Fibroblast of the aortic adventitia (primary cell): ENCODE data around the gene REEP1. TPM values are rescaled to one million over a fixed set of nuclear protein-coding genes. Genes with fewer than 3 reads are reported as not detected.

ENCODE experiments used
- DNase-seq: peaks from one replicate; pipeline ENCODE4 v3.0.0-alpha.2; 2010; ENCODE audit warnings: low read depth
- H3K4me3 ChIP-seq: 2 replicates; pipeline ENCODE4 v1.5.1; 2011; ENCODE audit warnings: low read depth, mild to moderate bottlenecking, control low read depth, low read length, moderate library complexity
- total RNA-seq: library from RNA; depleted of rRNA; stranded (reverse); fragments of >200 nt; gene quantifications from 2 replicates; pipeline ENCODE4 v1.2.3, GENCODE V29; 2012; ENCODE audit warnings: low replicate concordance
- TF ChIP-seq, protein P1 (sequence below): IDR thresholded peaks from 2 replicates; pipeline ENCODE4 v1.5.1; 2011; ENCODE audit warnings: mild to moderate bottlenecking, low read length, control low read depth, inconsistent platforms; ENCODE audit not compliant: insufficient read depth

REEP1 gene
- total RNA-seq, 1 donor, result 0.27 TPM

DNA sequence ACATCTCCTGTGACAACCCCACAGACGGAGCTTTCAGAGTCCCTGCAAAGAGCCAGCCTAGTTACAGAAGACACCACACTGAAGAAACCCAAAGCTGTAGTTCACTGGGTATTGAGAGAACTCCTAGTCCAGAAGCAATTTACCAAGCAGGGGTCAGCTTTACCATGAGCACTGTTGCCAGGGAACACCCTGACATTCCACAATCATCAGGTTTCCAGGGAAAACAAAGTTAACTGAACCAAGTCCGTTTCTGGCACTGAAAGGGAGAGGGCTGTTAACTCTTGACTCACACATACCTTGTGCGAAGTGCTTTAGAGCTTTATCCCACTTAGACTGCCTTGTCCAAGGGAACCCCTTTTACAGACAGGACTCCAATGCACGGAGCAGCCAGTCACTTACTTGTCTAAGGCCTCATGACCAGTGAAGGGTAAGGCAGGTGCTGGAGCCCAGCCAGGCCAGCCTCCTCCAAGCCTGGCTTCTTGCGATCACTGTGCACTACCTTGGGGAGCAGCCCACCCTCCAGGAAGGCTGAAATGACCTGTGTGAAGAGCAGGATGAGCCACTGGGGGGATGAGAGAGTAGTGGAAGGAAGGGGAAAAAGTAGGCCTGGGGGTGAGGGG lies 53.9 kb downstream of the REEP1 start:
- DNase-seq, result no peak
- TF ChIP-seq, protein P1, sequence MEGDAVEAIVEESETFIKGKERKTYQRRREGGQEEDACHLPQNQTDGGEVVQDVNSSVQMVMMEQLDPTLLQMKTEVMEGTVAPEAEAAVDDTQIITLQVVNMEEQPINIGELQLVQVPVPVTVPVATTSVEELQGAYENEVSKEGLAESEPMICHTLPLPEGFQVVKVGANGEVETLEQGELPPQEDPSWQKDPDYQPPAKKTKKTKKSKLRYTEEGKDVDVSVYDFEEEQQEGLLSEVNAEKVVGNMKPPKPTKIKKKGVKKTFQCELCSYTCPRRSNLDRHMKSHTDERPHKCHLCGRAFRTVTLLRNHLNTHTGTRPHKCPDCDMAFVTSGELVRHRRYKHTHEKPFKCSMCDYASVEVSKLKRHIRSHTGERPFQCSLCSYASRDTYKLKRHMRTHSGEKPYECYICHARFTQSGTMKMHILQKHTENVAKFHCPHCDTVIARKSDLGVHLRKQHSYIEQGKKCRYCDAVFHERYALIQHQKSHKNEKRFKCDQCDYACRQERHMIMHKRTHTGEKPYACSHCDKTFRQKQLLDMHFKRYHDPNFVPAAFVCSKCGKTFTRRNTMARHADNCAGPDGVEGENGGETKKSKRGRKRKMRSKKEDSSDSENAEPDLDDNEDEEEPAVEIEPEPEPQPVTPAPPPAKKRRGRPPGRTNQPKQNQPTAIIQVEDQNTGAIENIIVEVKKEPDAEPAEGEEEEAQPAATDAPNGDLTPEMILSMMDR, result no peak
- no peak overlapping the region for H3K4me3 ChIP-seq

DNA sequence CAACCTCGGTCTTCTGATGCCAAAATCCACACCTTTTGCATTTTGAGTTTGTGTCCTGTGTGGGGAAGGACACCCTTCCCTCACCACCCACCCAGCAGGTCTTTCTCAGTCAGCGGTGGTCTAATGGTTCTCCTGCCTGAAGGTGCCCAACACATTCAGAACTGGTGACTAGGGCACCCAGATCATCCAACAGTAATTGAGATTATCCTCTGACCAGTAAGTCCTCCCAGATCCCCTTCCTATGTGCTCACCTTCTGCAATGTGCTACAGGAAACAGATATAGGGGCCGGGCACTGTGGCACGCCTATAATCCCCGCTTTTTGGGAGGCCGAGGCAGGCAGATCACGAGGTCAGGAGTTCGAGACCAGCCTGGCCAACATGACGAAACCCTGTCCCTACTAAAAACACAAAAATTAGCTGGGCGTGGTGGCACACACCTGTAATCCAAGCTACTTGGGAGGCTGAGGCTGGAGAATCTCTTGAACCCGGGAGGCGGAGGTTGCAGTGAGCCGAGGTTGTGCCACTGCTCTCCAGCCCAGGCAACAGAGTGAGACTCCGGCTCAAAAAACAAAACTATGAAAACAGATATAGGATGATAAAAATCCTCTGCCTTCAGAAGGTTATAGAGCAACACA lies 56.2 kb downstream of the REEP1 start:
- TF ChIP-seq, protein P1, result no peak
- no peak overlapping the region for H3K4me3 ChIP-seq
- DNase-seq, result no peak

DNA sequence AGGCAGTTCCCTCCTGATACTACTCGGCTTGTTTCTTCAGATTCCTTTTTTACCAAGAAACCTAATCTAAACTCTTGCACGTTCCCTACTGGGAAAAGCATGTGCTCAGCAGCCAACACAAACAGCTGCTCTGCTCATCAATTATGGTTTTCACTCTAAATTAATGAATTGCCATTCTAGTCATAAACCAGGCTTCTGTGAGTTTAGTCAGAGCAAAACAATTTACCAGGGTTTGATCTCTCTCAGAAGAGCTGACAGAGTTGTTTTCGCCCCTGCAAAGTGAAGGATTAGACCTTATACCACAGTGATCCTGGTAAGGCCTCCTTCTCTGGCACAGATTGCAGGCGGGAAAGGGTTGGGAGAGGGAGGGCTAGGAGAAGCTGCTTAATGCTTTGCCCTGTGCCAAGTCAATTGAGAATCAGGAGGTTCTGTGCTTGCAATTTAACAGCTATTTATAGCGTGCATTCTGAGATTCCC lies 57.2 kb downstream of the REEP1 start:
- no peak overlapping the region for H3K4me3 ChIP-seq
- DNase-seq, result peak; percentile 33
- TF ChIP-seq, protein P1, result no peak

DNA sequence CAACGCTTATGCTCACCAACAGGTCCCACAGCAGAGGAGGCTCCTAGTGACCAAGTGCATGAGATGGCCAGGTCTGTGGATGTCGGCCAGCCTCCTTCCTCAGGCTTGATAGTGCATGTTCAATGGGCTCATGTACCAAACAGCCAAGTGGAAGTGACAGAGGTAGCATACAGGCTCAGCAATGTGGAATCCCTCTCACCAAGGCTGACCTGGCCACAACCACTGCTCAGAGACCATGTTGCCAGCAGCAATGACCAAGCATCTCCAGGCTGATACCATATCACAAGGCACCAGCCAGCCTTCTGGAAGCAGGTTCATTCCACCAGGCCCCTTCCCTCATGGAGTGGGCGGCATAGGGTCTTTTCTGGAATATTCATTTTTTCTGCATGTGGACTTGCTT lies 61.5 kb downstream of the REEP1 start:
- no peak overlapping the region for H3K4me3 ChIP-seq

DNA sequence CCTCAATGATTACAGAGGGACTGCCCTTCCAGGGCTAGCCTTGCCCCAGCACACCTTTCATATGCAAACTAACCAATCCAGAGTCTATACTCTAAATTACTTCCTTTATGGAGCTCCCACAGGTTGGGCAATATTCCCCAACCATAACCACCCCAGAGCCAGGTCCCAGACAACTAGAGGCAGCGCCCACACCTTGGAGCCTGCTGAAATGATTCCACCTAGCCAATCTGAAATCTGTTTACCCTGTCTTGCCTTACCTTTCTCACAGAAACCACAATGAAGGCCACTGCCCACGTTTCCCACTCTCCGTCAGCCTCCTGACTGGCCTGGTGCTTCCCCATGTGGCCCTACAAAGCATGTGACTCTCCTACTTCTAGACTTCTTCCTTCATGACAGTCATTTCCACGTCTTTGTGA lies 62.0 kb downstream of the REEP1 start:
- no peak overlapping the region for H3K4me3 ChIP-seq
- no peak for DNase-seq
- TF ChIP-seq, protein P1, result no peak

More for the DNA sequence above, 61.5 kb downstream of the REEP1 start:
- TF ChIP-seq, protein P1, result no peak
- no peak for DNase-seq

DNA sequence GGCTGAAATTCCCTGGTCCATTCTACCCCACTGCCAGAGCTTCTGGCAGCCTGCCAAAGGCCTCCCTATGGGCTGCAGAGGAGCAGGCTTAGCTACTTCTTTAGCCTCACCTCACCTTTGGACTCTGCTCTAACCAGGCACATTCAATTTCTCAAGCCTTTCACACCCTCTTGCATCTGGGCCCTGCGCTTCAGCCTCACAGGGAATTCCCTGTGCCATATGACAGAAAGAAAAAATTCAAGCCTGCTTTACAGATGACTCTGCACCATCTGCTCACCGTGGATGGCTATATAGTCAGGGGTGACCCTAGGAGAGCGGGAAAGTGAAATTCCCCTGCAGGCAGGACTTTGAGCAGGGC lies 62.5 kb downstream of the REEP1 start:
- TF ChIP-seq, protein P1, result no peak
- no peak overlapping the region for H3K4me3 ChIP-seq
- DNase-seq, result peak; percentile 21
